HEK293 (cell line): ENCODE measurements around the gene FXYD4.

Experiments
- EGR2 ChIP-seq: fragments of 450-650 bp; formaldehyde crosslinking; IDR thresholded peaks from 2 replicates; pipeline ENCODE4 v1.5.1; 2016; ENCODE audit warnings: low read depth, missing biosample characterization, missing genetic modification characterization
- GLIS2 ChIP-seq: fragments of 450-650 bp; formaldehyde crosslinking; IDR thresholded peaks from 2 replicates; pipeline ENCODE4 v1.5.1; 2016; ENCODE audit warnings: missing biosample characterization, missing genetic modification characterization
- KLF1 ChIP-seq: fragments of 450-650 bp; formaldehyde crosslinking; IDR thresholded peaks from 2 replicates; pipeline ENCODE4 v1.5.1; 2016; ENCODE audit warnings: missing biosample characterization, missing genetic modification characterization
- PATZ1 ChIP-seq: fragments of 450-650 bp; formaldehyde crosslinking; IDR thresholded peaks from 2 replicates; pipeline ENCODE4 v1.5.1; 2016; ENCODE audit warnings: missing biosample characterization, missing genetic modification characterization
- PRDM4 ChIP-seq: fragments of 450-650 bp; formaldehyde crosslinking; IDR thresholded peaks from 2 replicates; pipeline ENCODE4 v1.5.1; 2017; ENCODE audit warnings: missing biosample characterization, missing genetic modification characterization
- ZBTB1 ChIP-seq: fragments of 450-650 bp; formaldehyde crosslinking; IDR thresholded peaks from 2 replicates; pipeline ENCODE4 v1.5.1; 2016; ENCODE audit warnings: missing biosample characterization, missing genetic modification characterization
- ZBTB26 ChIP-seq: fragments of 450-650 bp; formaldehyde crosslinking; optimal IDR thresholded peaks from 2 replicates; pipeline ENCODE3; 2016; ENCODE audit warnings: missing biosample characterization, mild to moderate bottlenecking, missing genetic modification characterization
- ZBTB44 ChIP-seq: fragments of 450-650 bp; IDR thresholded peaks from 2 replicates; pipeline ENCODE4 v1.5.1; 2018; ENCODE audit warnings: missing biosample characterization, mild to moderate bottlenecking, missing genetic modification characterization
- ZNF18 ChIP-seq: fragments of 450-650 bp; formaldehyde crosslinking; IDR thresholded peaks from 2 replicates; pipeline ENCODE4 v1.5.1; 2016; ENCODE audit warnings: missing biosample characterization, missing genetic modification characterization
- ZNF211 ChIP-seq: fragments of 450-650 bp; formaldehyde crosslinking; IDR thresholded peaks from 2 replicates; pipeline ENCODE4 v1.5.1; 2016; ENCODE audit warnings: low read depth, missing biosample characterization, missing genetic modification characterization
- ZNF354C ChIP-seq: fragments of 450-650 bp; formaldehyde crosslinking; IDR thresholded peaks from 2 replicates; pipeline ENCODE4 v1.5.1; 2016; ENCODE audit warnings: missing biosample characterization, missing genetic modification characterization, low read depth, borderline replicate concordance
- ZNF362 ChIP-seq: fragments of 450-650 bp; formaldehyde crosslinking; IDR thresholded peaks from 2 replicates; pipeline ENCODE4 v1.5.1; 2016; ENCODE audit warnings: missing biosample characterization, missing genetic modification characterization
- ZNF37A ChIP-seq: fragments of 450-650 bp; IDR thresholded peaks from 2 replicates; pipeline ENCODE4 v1.5.1; 2018; ENCODE audit warnings: missing biosample characterization, missing genetic modification characterization
- ZNF423 ChIP-seq: fragments of 450-650 bp; formaldehyde crosslinking; IDR thresholded peaks from 2 replicates; pipeline ENCODE4 v1.5.1; 2016; ENCODE audit warnings: missing biosample characterization, missing genetic modification characterization
- ZNF510 ChIP-seq: fragments of 450-650 bp; formaldehyde crosslinking; IDR thresholded peaks from 2 replicates; pipeline ENCODE4 v1.5.1; 2018; ENCODE audit warnings: mild to moderate bottlenecking, missing genetic modification characterization, missing biosample characterization; ENCODE audit not compliant: insufficient replicate concordance
- ZNF514 ChIP-seq: fragments of 450-650 bp; formaldehyde crosslinking; IDR thresholded peaks from 2 replicates; pipeline ENCODE4 v1.5.1; 2016; ENCODE audit warnings: missing biosample characterization, missing genetic modification characterization
- ZNF518A ChIP-seq: fragments of 450-650 bp; formaldehyde crosslinking; conservative IDR thresholded peaks from 2 replicates; pipeline ENCODE4 v1.5.1; 2016; ENCODE audit warnings: low read depth, missing biosample characterization, missing genetic modification characterization
- ZNF530 ChIP-seq: fragments of 450-650 bp; formaldehyde crosslinking; IDR thresholded peaks from 2 replicates; pipeline ENCODE4 v1.5.1; 2016; ENCODE audit warnings: low read depth, missing biosample characterization, missing genetic modification characterization
- ZNF560 ChIP-seq: fragments of 450-650 bp; formaldehyde crosslinking; IDR thresholded peaks from 2 replicates; pipeline ENCODE4 v1.5.1; 2017; ENCODE audit warnings: missing biosample characterization, missing genetic modification characterization, borderline replicate concordance
- ZNF610 ChIP-seq: fragments of 450-650 bp; formaldehyde crosslinking; IDR thresholded peaks from 2 replicates; pipeline ENCODE4 v1.5.1; 2016; ENCODE audit warnings: missing biosample characterization, missing genetic modification characterization, borderline replicate concordance
- ZNF664 ChIP-seq: fragments of 450-650 bp; formaldehyde crosslinking; IDR thresholded peaks from 2 replicates; pipeline ENCODE4 v1.5.1; 2016; ENCODE audit warnings: missing biosample characterization, missing genetic modification characterization
- ZNF747 ChIP-seq: fragments of 450-650 bp; formaldehyde crosslinking; IDR thresholded peaks from 2 replicates; pipeline ENCODE4 v1.5.1; 2016; ENCODE audit warnings: missing biosample characterization, missing genetic modification characterization
- ZSCAN30 ChIP-seq: fragments of 450-650 bp; IDR thresholded peaks from 2 replicates; pipeline ENCODE4 v1.5.1; 2018; ENCODE audit warnings: missing biosample characterization, mild to moderate bottlenecking, missing genetic modification characterization, moderate library complexity

Gene FXYD4

GRCh38 chr10:43409385-43410109 lies 38.1 kb downstream of the FXYD4 start (continued):
- TF ChIP-seq PRDM4 (tag by site-specific recombination) (0 out of 2 replicates have a peak, but pooled peaks have one; percentile 11), ZNF747 (tag by site-specific recombination) (no peak), EGR2 (tag by site-specific recombination) (no peak), ZNF211 (tag by site-specific recombination) (no peak), ZNF514 (tag by site-specific recombination) (no peak), ZNF354C (tag by site-specific recombination) (no peak), ZSCAN30 (tag by site-specific recombination) (no peak), KLF1 (tag by site-specific recombination) (no peak), ZNF510 (tag by site-specific recombination) (no peak), ZNF18 (no peak), GLIS2 (no peak), ZNF37A (tag by site-specific recombination) (no peak), ZNF530 (no peak), ZBTB44 (tag by site-specific recombination) (no peak), PATZ1 (tag by site-specific recombination) (no peak), ZBTB26 (no peak), ZNF664 (tag by site-specific recombination) (no peak), ZNF610 (tag by site-specific recombination) (peak; percentile 58; the same call in 1 of the 2 replicates), ZNF423 (tag by site-specific recombination) (0 out of 2 replicates have a peak, but pooled peaks have one; percentile 37), ZNF362 (no peak), ZNF560 (no peak), ZBTB1 (tag by site-specific recombination) (0 out of 2 replicates have a peak, but pooled peaks have one; percentile 4), ZNF518A (tag by site-specific recombination) (no peak)
